Muscle layer of colon (tissue), 2 donors: ENCODE results near the gene SHISA7.

Experiments used
- H3K27ac ChIP-seq: one replicate; pipeline ENCODE4 v1.7.0; 2013; ENCODE audit warnings: low read depth, mild to moderate bottlenecking, low read length, moderate library complexity
- H3K27me3 ChIP-seq, 2 donors: one replicate each; pipeline ENCODE4 v1.7.0; 2013; ENCODE audit warnings: low read length in 2 of 2, mild to moderate bottlenecking in 2 of 2; ENCODE audit not compliant: insufficient read depth in 2 of 2, control insufficient read depth in 1 of 2
- H3K36me3 ChIP-seq: one replicate; pipeline ENCODE4 v1.7.0; 2013; ENCODE audit warnings: mild to moderate bottlenecking, low read length; ENCODE audit not compliant: insufficient read depth
- H3K4me1 ChIP-seq: one replicate; pipeline ENCODE4 v1.7.0; 2013; ENCODE audit warnings: mild to moderate bottlenecking, low read length; ENCODE audit not compliant: insufficient read depth
- H3K4me3 ChIP-seq, 2 donors: one replicate each; pipeline ENCODE4 v1.7.0; 2013; ENCODE audit warnings: low read length in 2 of 2, low read depth in 1 of 2, mild to moderate bottlenecking in 1 of 2, moderate library complexity in 1 of 2
- H3K9ac ChIP-seq: one replicate; pipeline ENCODE4 v1.7.0; 2013; ENCODE audit warnings: low read length
- H3K9me3 ChIP-seq: one replicate; pipeline ENCODE4 v1.7.0; 2013; ENCODE audit warnings: mild to moderate bottlenecking, low read length
- donor health status: abdominal sarcoma.
- donor health status: Adenocarcinoma of cecum.

SHISA7 gene

DNA sequence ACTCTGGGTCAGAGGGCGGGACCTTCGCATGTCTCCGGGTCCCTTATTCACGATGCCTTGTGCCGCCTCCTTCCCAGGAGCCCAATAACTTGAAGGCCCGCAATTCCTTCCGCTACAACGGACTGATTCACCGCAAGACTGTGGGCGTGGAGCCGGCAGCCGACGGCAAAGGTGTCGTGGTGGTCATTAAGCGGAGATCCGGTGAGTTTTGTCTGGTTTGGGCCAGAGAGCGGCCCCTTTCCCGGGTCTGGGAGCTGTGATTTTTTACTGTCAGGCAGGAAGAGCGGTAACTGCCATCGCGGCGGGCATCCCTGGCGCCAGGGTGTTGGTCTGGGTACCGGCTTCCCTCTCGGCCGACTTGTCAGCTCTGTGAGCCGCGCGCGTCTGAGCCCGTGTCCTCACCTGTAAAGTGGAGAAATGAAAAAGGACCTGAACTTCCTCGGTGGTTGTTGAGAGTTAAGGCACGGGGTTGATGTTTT lies 56.6 kb downstream of the SHISA7 start:
- H3K9me3 ChIP-seq: no peaks in the 10 kb centered on the region
- H3K36me3 ChIP-seq: peaks cover 50% of the 10 kb centered on the region
- peak overlapping the region; percentile 83 for H3K27ac ChIP-seq
- peak overlapping the region; percentile 45 to 69 for H3K4me3 ChIP-seq
- peak overlapping the region; percentile 91 for H3K9ac ChIP-seq
- no peaks in the 10 kb centered on the region for H3K27me3 ChIP-seq
- H3K4me1 ChIP-seq: peaks cover 46% of the 10 kb centered on the region

DNA sequence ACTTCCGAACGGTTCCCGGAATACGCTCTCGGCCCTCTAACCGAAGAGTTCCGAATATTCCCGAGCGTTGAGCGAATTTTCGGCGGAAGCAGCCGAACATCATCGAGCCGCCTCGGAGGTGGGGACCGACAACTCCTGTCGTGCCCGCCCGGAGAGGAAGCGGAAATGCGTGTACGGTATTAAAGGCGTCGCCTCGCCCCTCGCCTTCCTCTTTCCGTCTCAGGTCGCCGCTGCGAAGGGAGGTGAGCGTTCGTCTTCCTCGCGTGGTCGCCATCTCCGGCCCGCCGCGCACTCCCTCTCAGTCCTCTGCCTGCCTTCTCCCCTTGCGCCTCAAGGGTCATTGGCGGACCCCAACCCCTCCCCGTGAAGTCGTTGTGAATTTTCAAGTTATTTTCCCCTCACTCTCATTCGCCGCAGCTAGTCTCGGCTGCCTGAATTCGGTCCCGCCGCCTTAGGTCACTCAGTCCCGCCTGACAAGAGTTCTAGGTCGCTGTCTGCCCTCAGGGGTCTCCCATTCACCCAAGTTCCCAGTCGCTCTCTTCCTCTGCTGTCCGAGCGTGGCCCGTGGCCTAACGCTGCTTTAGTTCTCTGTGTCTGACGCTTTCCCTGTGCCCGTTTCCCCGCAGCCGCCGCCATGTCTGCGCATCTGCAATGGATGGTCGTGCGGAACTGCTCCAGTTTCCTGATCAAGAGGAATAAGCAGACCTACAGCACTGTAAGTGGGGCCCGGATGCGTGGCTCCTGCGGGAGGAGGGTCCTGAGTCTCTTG lies 57.2 kb downstream of the SHISA7 start, which contains the start of gene RPL28:
Gene RPL28, plus strand, starts transcription at position 209 of the 769 bp plus-strand sequence. Its CDS starts 426 bp downstream, at position 635.
- H3K27me3 ChIP-seq: no peaks in the 10 kb centered on the region
- peaks cover 44% of the 10 kb centered on the region for H3K36me3 ChIP-seq
- H3K4me3 ChIP-seq: peak within 1 kb of the TSS; percentile 45 to 69
- no peaks in the 10 kb centered on the region for H3K9me3 ChIP-seq
- H3K4me1 ChIP-seq: peaks cover 40% of the 10 kb centered on the region
- H3K9ac ChIP-seq: peak within 1 kb of the TSS; percentile 91
- peak within 1 kb of the TSS; percentile 89 for H3K27ac ChIP-seq

DNA sequence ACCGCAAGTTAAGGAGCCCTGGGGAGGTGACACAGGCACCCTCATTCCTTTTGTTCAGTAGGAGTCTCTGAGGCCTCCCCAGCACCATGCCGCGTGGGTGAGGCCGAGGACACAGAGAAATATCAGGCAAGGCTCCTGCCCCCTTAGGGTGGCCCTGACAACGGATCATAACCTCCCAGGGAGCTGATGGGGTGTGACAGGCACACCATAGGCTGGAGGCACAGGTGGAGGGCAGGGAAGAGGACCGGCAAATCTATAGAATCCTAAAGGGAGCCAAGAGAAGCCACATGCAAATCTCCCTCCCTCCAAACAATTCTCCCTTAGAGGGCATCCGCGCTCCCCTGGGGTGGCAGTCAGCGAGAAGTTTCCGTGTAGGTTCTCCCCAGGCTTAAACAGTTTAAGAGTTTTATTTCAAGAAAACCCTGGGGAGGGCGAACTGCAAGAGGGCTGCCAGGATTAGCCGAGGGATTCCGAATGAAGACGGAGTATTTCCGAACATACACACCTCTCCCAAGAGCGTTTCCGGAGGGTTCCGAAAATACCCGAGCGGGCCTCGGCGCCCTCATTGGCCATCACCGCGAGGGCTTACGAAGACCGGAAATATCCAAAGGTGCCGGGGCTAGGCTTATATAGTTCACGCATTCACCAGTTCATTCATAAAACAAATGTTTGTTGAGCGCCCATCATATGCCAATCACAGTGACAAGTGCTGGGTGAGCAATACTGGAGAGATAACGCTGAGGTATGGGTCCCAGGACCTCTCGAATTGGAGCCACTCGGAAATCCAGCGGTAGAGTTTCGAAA lies 58.0 kb downstream of the SHISA7 start:
- peaks cover 38% of the 10 kb centered on the region for H3K4me1 ChIP-seq
- H3K9me3 ChIP-seq: no peaks in the 10 kb centered on the region
- peaks cover 36% of the 10 kb centered on the region for H3K36me3 ChIP-seq
- no peaks in the 10 kb centered on the region for H3K27me3 ChIP-seq
- peak overlapping the region; percentile 80 for H3K9ac ChIP-seq
- H3K27ac ChIP-seq: peak overlapping the region; percentile 89
- peak overlapping the region; percentile 30 to 69 for H3K4me3 ChIP-seq

DNA sequence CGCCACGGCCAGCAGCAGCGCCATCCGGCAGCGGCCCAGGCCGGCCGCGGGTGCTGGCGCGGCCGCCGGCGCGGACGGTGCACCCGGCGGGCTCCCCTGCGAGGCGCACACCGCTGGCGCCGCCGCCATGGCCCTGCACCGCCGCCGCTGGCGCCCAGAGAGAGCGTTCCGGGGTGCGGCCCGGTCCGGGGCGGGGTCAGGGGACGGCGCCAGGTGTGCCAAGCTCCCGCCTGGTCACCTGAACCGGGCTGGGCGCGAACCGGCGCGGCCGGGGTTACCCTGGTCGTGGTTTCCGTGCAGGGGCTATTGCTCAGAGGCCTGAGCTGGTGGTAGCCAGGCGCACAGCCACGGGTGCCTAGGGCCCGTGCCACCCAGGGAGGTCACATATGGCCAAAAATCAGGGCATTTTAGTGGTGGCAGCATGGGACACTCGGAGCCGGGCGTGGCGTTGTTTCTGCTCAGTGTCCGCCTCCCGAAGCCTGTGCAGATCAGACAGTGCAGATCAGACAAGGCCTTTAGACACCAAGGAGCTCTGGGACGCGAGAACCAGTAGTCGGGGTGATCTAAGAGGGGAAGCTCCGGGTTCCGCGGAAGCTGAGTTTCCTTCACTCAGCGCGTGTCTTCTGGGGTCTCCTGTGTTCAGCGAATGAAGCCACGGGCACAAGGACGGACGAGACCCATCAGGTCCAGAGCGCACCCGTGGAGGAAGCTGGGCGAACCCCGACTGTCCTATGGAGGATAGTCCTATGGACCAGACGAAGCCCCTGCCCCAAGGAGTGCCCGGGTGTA lies 58.8 kb downstream of the SHISA7 start, which contains the start of gene TMEM238:
Gene TMEM238, minus strand, starts transcription at position 162 of the 789 bp plus-strand sequence. Its CDS starts 33 bp downstream, at position 129.
- Histone ChIP-seq H3K9me3 (no peaks in the 10 kb centered on the region), H3K27me3 (no peaks in the 10 kb centered on the region), H3K36me3 (peaks cover 29% of the 10 kb centered on the region), H3K4me1 (peaks cover 38% of the 10 kb centered on the region), H3K4me3 (peak within 1 kb of the TSS; percentile 30 to 69), H3K9ac (peak within 1 kb of the TSS; percentile 80), H3K27ac (peak within 1 kb of the TSS; percentile 89)

DNA sequence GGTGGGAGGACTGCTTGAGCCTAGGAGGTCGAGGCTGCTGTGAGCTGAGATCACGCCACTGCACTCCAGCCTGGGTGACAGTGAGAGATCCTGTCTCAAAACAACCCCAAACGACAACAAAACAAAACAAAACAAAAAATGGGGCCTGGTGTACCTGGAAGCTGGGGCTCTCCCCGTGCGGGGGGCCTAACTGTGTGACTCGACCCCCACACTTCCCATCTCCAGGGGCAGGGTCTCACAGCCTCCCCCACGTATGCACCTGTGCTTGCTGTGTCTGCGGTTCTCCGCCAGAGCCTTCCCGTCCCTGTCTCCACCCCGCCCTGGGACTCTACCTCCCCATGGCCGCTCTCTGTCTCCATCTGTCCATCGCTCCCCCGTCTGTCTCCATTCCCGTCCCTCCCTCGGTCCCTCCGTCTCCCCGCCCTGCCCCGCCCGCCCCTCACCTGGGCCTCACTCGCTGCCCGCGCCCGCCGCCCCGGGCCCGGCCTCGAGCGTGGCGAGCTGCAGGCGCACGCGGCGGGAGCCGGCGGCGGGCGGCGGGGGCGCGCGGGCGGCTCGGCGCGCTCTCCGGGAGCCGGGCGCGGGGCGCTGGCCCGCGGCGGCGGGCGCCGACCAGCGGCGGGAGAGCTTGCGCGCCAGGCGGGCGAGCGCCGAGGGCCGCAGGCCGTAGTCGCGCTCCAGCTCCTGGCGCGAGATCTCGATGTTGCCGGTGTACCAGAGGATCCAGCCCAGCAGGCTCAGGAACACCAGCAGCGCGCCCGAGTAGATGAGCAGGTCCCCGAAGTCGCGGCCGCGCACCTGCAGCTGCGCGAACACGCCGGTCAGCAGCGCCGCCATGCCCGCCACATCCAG lies 59.6 kb downstream of the SHISA7 start:
- Histone ChIP-seq H3K4me3 (peak overlapping the region in 1 of 2 donors; percentile 45), H3K9me3 (no peaks in the 10 kb centered on the region), H3K27me3 (no peaks in the 10 kb centered on the region), H3K27ac (no peak overlapping the region), H3K9ac (no peak overlapping the region), H3K36me3 (peaks cover 20% of the 10 kb centered on the region), H3K4me1 (peaks cover 35% of the 10 kb centered on the region)

DNA sequence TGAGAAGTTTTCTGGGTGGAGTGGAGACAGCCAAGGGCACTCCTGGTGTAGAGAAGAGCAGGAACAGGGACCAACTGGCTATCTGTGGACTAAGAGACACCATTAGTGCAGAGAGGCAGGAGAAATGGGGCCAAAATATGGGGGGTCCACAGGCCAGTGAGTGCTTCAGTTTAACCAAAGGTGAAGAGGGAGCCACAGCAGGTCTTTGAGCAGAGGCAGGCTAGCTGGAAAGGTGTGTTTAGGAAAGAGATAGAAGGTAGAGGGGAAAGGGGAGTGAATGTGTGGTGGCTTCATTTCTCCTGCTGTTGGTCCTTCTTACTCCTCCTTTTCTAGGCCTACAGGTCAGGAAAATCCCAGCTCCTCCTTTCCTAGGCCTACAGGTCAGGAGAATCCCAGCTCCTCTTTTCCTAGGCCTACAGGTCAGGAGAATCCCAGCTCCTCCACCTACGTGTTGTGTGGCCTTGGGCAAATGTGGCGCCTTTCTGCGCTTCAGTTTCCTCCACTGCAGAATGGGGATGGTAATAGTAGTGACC lies 60.5 kb downstream of the SHISA7 start:
- no peak overlapping the region for H3K9ac ChIP-seq
- H3K4me3 ChIP-seq: no peak overlapping the region
- peaks cover 0 to 5% of the 10 kb centered on the region in 2 donors for H3K27me3 ChIP-seq
- peaks cover 11% of the 10 kb centered on the region for H3K36me3 ChIP-seq
- H3K9me3 ChIP-seq: no peaks in the 10 kb centered on the region
- no peak overlapping the region for H3K27ac ChIP-seq
- peaks cover 26% of the 10 kb centered on the region for H3K4me1 ChIP-seq

DNA sequence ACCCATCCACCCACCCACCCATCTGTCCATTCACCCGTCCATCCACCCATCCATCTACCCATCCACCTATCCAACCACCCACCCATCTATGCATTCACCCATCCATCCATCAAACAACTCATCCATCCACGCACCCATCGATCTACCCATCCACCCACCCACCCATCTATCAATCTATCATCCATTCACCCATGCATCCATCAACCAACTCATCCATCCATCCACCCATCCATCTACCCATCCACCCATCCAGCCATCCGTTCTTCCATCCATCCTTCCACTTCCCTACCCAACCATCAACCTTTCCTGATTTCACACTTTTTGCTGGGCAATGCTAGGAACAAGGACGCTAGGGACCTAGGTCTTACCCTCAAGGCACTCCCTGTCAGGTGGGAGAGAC lies 61.1 kb downstream of the SHISA7 start:
- Histone ChIP-seq H3K9me3 (no peaks in the 10 kb centered on the region), H3K4me3 (no peak overlapping the region), H3K4me1 (peaks cover 21% of the 10 kb centered on the region), H3K27me3 (peaks cover 0 to 10% of the 10 kb centered on the region in 2 donors), H3K9ac (no peak overlapping the region), H3K27ac (no peak overlapping the region), H3K36me3 (peaks cover 5% of the 10 kb centered on the region)

DNA sequence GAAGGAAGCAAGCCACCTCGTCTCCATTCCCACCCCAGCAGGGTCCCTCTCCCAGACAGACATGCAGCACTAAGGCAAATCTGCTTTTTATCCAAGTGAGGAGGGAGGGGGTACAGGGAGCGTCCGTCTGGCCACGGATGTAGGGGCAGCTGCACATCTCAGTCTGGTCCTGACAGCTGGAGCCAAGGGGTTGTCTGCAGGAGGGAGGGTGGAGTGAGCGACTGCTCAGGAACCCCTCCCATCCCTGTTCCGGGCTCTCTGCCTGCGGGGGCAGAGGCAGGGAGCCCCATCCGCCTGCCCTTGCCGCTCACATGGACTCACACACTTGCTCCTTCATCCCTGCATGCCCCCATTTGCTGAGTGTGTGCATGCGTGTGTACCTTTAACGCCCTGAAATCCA lies 63.9 kb downstream of the SHISA7 start:
- peaks cover 16 to 39% of the 10 kb centered on the region in 2 donors for H3K27me3 ChIP-seq
- no peaks in the 10 kb centered on the region for H3K9me3 ChIP-seq
- H3K27ac ChIP-seq: no peak overlapping the region
- peaks cover 6% of the 10 kb centered on the region for H3K4me1 ChIP-seq
- no peak overlapping the region for H3K4me3 ChIP-seq
- no peak overlapping the region for H3K9ac ChIP-seq
- no peaks in the 10 kb centered on the region for H3K36me3 ChIP-seq
